DND-41 (cell line): ENCODE results near the gene WNT8B.

Experiments used
- ATAC-seq: fragments of 200-7000 bp; cut with Tn5 transposase; 3 replicates; pipeline ENCODE4 v1.9.1; 2021; ENCODE audit warnings: low read depth; ENCODE audit not compliant: insufficient read depth
- DNase-seq: peaks from one replicate; pipeline ENCODE4 v3.0.0-alpha.2; 2020
- H2AFZ ChIP-seq: 2 replicates; pipeline ENCODE4 v1.6.0; 2012; ENCODE audit warnings: low read depth, low read length
- H3K27ac ChIP-seq: 2 replicates; pipeline ENCODE4 v1.5.1; 2012; ENCODE audit warnings: low read length, inconsistent platforms
- H3K27me3 ChIP-seq: fragments of 200-600 bp; sonication (generic); 2 replicates; pipeline ENCODE4 v1.6.0; 2012; ENCODE audit warnings: low read length, mild to moderate bottlenecking, inconsistent platforms; ENCODE audit not compliant: insufficient read depth, poor library complexity
- H3K36me3 ChIP-seq: 2 replicates; pipeline ENCODE4 v1.5.1; 2012; ENCODE audit warnings: low read length, inconsistent platforms; ENCODE audit not compliant: insufficient read depth
- H3K4me1 ChIP-seq: 2 replicates; pipeline ENCODE4 v1.5.1; 2012; ENCODE audit warnings: mild to moderate bottlenecking, low read length; ENCODE audit not compliant: insufficient read depth
- H3K4me2 ChIP-seq: 2 replicates; pipeline ENCODE4 v1.6.0; 2012; ENCODE audit warnings: mild to moderate bottlenecking, moderate library complexity, low read length, inconsistent platforms; ENCODE audit not compliant: insufficient read depth
- H3K4me3 ChIP-seq, 2 experiments: fragments of 200-600 bp in 1 of 2; shearing (Covaris generic) in 1 of 2; 2 replicates each; pipeline ENCODE4 v1.5.1; 2012 to 2016; ENCODE audit warnings: inconsistent platforms in 2 of 2, low read length in 2 of 2, mild to moderate bottlenecking in 2 of 2, low read depth in 1 of 2, moderate library complexity in 1 of 2
- H3K79me2 ChIP-seq: 2 replicates; pipeline ENCODE4 v1.6.0; 2012; ENCODE audit warnings: low read length, inconsistent platforms; ENCODE audit not compliant: insufficient read depth
- H3K9ac ChIP-seq: 2 replicates; pipeline ENCODE4 v1.6.0; 2012; ENCODE audit warnings: low read depth, mild to moderate bottlenecking, inconsistent platforms, low read length, moderate library complexity
- H3K9me3 ChIP-seq: 2 replicates; pipeline ENCODE4 v1.5.1; 2012; ENCODE audit warnings: low read length, moderate library complexity, mild to moderate bottlenecking, inconsistent platforms; ENCODE audit not compliant: insufficient read depth, severe bottlenecking
- H4K20me1 ChIP-seq: 2 replicates; pipeline ENCODE4 v1.6.0; 2012; ENCODE audit warnings: low read length; ENCODE audit not compliant: insufficient read depth
- CTCF ChIP-seq: IDR thresholded peaks from 2 replicates; pipeline ENCODE4 v1.5.1; 2012; ENCODE audit warnings: borderline replicate concordance, low read length, moderate library complexity, mild to moderate bottlenecking; ENCODE audit not compliant: poor library complexity, severe bottlenecking; ENCODE audit errors: extremely low read depth
- EZH2 ChIP-seq: IDR thresholded peaks from 3 replicates; pipeline ENCODE4 v1.6.1; 2012; ENCODE audit warnings: borderline replicate concordance, low read depth, mild to moderate bottlenecking, moderate library complexity, low read length, inconsistent platforms; ENCODE audit not compliant: severe bottlenecking

The WNT8B gene

DNA sequence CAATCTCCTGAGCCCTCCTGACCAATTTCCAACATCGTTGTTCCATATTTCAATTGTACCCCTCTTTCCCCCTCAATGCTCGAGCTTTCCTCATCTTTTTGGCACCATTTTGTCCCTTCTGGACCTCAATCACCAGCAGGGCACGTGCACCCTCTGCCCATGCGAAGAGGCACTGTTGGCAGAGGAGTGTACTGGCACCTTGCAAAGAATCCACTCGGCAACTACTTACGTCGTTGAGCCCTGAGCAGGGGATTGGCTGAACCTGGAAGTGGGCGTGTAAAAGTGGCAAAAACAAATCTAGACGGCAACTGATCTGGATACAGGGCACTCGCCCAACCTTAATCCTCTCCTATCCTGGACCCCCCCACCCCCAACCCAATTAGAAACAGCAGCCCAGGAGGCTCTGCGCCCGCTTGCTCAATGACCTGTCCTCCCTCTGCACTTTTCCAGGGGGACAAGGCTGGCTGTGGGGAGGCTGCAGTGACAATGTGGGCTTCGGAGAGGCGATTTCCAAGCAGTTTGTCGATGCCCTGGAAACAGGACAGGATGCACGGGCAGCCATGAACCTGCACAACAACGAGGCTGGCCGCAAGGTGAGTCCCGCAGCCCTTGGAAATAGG lies 18.8 kb downstream of the WNT8B start:
- no peaks in the 10 kb centered on the region for H3K9me3 ChIP-seq
- H3K4me2 ChIP-seq: peak overlapping the region; percentile 95
- no peaks in the 10 kb centered on the region for H3K79me2 ChIP-seq
- H3K9ac ChIP-seq: peak overlapping the region; percentile 52
- ATAC-seq (peak; percentile 93), DNase-seq (peak; percentile 93)
- peaks cover 27% of the 10 kb centered on the region for H3K4me1 ChIP-seq
- TF ChIP-seq EZH2 (no peak), CTCF (peak; percentile 32)
- H2AFZ ChIP-seq: peak overlapping the region; percentile 75
- peak overlapping the region; percentile 5; the same call in 1 of the 2 replicates for H3K27ac ChIP-seq
- no peaks in the 10 kb centered on the region for H3K27me3 ChIP-seq
- peaks cover 20% of the 10 kb centered on the region; the same call in 1 of the 2 replicates for H3K36me3 ChIP-seq
- peak overlapping the region; percentile 18 to 66; a peak in 3 of 4 replicates for H3K4me3 ChIP-seq
- no peaks in the 10 kb centered on the region for H4K20me1 ChIP-seq

- Histone ChIP-seq H4K20me1 (no peaks in the 10 kb centered on the region), H3K79me2 (no peaks in the 10 kb centered on the region), H3K27me3 (no peaks in the 10 kb centered on the region), H3K9me3 (no peaks in the 10 kb centered on the region), H3K9ac (peak overlapping the region; percentile 52), H2AFZ (peak overlapping the region; percentile 75), H3K4me3 (peak overlapping the region; percentile 18 to 66; a peak in 3 of 4 replicates), H3K4me2 (peak overlapping the region; percentile 95), H3K36me3 (peaks cover 27% of the 10 kb centered on the region), H3K4me1 (peaks cover 27% of the 10 kb centered on the region), H3K27ac (peak overlapping the region; percentile 6; the same call in 1 of the 2 replicates)
- ATAC-seq: peak; percentile 73
- peak; percentile 75 for DNase-seq
- peak; percentile 91 for TF ChIP-seq CTCF
- TF ChIP-seq EZH2: peak; percentile 74
These were observed 19.5 kb downstream of the WNT8B start for GRCh38 chr10:100482181-100482833.

- Histone ChIP-seq H3K4me2 (peak overlapping the region; percentile 95), H3K4me3 (peak overlapping the region in 1 of 2 experiments; percentile 66; a peak in 3 of 4 replicates), H3K79me2 (no peaks in the 10 kb centered on the region), H3K27ac (no peak overlapping the region), H3K27me3 (no peaks in the 10 kb centered on the region), H2AFZ (peak overlapping the region; percentile 75), H3K4me1 (peaks cover 27% of the 10 kb centered on the region), H3K9me3 (no peaks in the 10 kb centered on the region), H3K9ac (peak overlapping the region; percentile 52), H4K20me1 (no peaks in the 10 kb centered on the region), H3K36me3 (peaks cover 32% of the 10 kb centered on the region)
- DNase-seq (no peak), ATAC-seq (peak; percentile 1; the same call in 1 of the 3 replicates)
- TF ChIP-seq EZH2 (no peak), CTCF (no peak)
These were observed 20.0 kb downstream of the WNT8B start for GRCh38 chr10:100482834-100483185.
